Measurements from ENCODE around the gene EFHC1.

DNA sequence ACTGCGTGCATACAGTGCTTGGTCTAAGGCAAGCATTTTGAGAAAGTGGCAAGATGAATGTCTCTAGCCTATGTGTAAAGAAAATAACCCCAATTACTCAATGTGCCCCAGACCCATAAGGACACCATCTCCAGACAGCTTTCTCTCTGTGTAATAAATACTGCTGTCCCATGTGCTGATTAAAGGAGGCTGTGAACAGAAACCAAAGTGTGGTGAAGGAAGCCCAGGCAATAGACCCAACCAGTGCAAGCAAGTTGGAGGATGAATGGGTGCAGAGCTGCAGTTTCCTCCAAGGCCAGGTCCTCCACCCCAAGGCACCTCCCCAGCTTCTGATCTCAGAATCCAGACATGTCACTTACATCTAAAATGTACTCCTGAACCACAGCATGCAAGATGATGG lies 96.1 kb downstream of the EFHC1 start:
- TF ChIP-seq TAF1 (IDR thresholded peaks at IDR 0.05; ENCODE audit: borderline replicate concordance, low read depth, low read length) (no peak), POLR2A (IDR thresholded peaks at IDR 0.05; ENCODE audit: low read depth, low read length) (no peak), POLR2AphosphoS5 (IDR thresholded peaks at IDR 0.05; ENCODE audit: low read depth, low read length) (no peak)

Data from GM12892 (cell line).